ENCODE measurements around the gene GPATCH8.

The GPATCH8 gene

DNA sequence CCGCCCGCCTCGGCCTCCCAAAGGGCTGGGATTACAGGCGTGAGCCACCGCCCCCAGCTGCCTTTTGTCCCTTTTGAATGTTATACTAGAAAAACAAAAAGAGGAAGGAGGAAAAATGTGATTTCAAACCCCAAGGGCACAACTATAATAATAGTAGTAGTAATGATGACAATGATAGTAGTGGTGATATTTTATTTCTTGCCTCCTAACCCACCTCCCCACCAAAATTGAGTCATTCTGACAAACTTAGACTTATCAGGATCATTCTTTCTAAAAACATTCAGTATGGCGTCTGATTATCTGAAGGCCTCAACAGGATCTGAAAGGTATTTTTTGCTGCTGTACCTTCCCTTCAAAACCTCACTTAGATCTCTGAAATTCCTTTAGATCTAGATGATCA is 13.6 kb downstream of the GPATCH8 start:
- Histone ChIP-seq H3K9ac (ENCODE audit: low read depth, low read length) (no peak overlapping the region), H3K4me1 (ENCODE audit: control insufficient read depth, insufficient read depth, low read length) (no peaks in the 10 kb centered on the region)

DNA sequence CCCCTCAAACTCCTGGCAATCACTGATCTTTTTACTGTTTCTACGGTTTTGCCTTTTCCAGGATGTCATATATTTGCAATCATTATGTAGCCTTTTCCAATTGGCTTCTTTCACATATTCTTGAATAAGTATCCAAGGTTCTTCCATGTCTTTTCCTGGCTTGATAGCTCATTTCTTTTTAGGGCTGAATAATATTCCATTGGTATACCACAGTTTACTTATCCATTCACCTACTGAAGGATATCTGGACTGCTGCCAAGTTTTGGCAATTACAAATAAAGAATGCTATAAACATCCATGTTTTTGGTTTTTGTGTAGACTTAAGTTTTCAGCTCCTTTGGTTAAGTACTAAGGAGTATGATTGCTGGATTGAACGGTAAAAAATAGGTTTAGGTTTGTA is 16.0 kb downstream of the GPATCH8 start:
- Histone ChIP-seq H3K27ac (ENCODE audit: low read depth, low read length) (no peak overlapping the region), H3K9ac (ENCODE audit: low read depth, low read length) (no peak overlapping the region), H3K4me3 (ENCODE audit: low read depth, low read length) (no peak overlapping the region), H3K4me1 (ENCODE audit: control insufficient read depth, insufficient read depth, low read length) (no peaks in the 10 kb centered on the region), H3K27me3 (ENCODE audit: control insufficient read depth, insufficient read depth, low read length) (no peaks in the 10 kb centered on the region), H3K36me3 (ENCODE audit: control insufficient read depth, insufficient read depth, low read length) (peaks cover 15% of the 10 kb centered on the region), H3K9me3 (ENCODE audit: control insufficient read depth, insufficient read depth, low read length) (no peaks in the 10 kb centered on the region)

More for the DNA sequence above, 13.6 kb downstream of the GPATCH8 start:
- peaks cover 15% of the 10 kb centered on the region for H3K36me3 ChIP-seq (ENCODE audit: control insufficient read depth, insufficient read depth, low read length)
- H3K27ac ChIP-seq (ENCODE audit: low read depth, low read length) = no peak overlapping the region
- H3K9me3 ChIP-seq (ENCODE audit: control insufficient read depth, insufficient read depth, low read length) = no peaks in the 10 kb centered on the region
- no peaks in the 10 kb centered on the region for H3K27me3 ChIP-seq (ENCODE audit: control insufficient read depth, insufficient read depth, low read length)
- no peak overlapping the region for H3K4me3 ChIP-seq (ENCODE audit: low read depth, low read length)

- Histone ChIP-seq H3K27ac (ENCODE audit: low read depth, low read length) (no peak overlapping the region), H3K36me3 (ENCODE audit: control insufficient read depth, insufficient read depth, low read length) (peaks cover 31% of the 10 kb centered on the region)
These were observed 29.8 kb downstream of the GPATCH8 start for GRCh38 chr17:44473367-44473766.

GRCh38 chr17:44469676-44470075 is 33.5 kb downstream of the GPATCH8 start:
- no peak overlapping the region for H3K9ac ChIP-seq (ENCODE audit: low read depth, low read length)
- no peak overlapping the region for H3K27ac ChIP-seq (ENCODE audit: low read depth, low read length)
- no peak overlapping the region for H3K4me3 ChIP-seq (ENCODE audit: low read depth, low read length)
- H3K9me3 ChIP-seq (ENCODE audit: control insufficient read depth, insufficient read depth, low read length) = no peaks in the 10 kb centered on the region
- H3K4me1 ChIP-seq (ENCODE audit: control insufficient read depth, insufficient read depth, low read length) = no peaks in the 10 kb centered on the region
- no peaks in the 10 kb centered on the region for H3K27me3 ChIP-seq (ENCODE audit: control insufficient read depth, insufficient read depth, low read length)
- H3K36me3 ChIP-seq (ENCODE audit: control insufficient read depth, insufficient read depth, low read length) = peaks cover 30% of the 10 kb centered on the region

More at GRCh38 chr17:44473367-44473766, 29.8 kb downstream of the GPATCH8 start:
- no peaks in the 10 kb centered on the region for H3K27me3 ChIP-seq (ENCODE audit: control insufficient read depth, insufficient read depth, low read length)
- H3K4me3 ChIP-seq (ENCODE audit: low read depth, low read length) = no peak overlapping the region
- no peaks in the 10 kb centered on the region for H3K4me1 ChIP-seq (ENCODE audit: control insufficient read depth, insufficient read depth, low read length)
- H3K9me3 ChIP-seq (ENCODE audit: control insufficient read depth, insufficient read depth, low read length) = no peaks in the 10 kb centered on the region
- H3K9ac ChIP-seq (ENCODE audit: low read depth, low read length) = no peak overlapping the region

- H3K4me1 ChIP-seq (ENCODE audit: control insufficient read depth, insufficient read depth, low read length) = 0 out of 2 replicates have a peak, but pooled peaks cover 6% of the 10 kb centered on the region
- H3K27ac ChIP-seq (ENCODE audit: low read depth, low read length) = no peak overlapping the region
- no peaks in the 10 kb centered on the region for H3K9me3 ChIP-seq (ENCODE audit: control insufficient read depth, insufficient read depth, low read length)
- H3K36me3 ChIP-seq (ENCODE audit: control insufficient read depth, insufficient read depth, low read length) = peaks cover 22% of the 10 kb centered on the region
- H3K9ac ChIP-seq (ENCODE audit: low read depth, low read length) = no peak overlapping the region
- H3K27me3 ChIP-seq (ENCODE audit: control insufficient read depth, insufficient read depth, low read length) = no peaks in the 10 kb centered on the region
- no peak overlapping the region for H3K4me3 ChIP-seq (ENCODE audit: low read depth, low read length)
These were observed 36.1 kb downstream of the GPATCH8 start for GRCh38 chr17:44467108-44467507.

- H3K9me3 ChIP-seq (ENCODE audit: control insufficient read depth, insufficient read depth, low read length) = no peaks in the 10 kb centered on the region
- H3K9ac ChIP-seq (ENCODE audit: low read depth, low read length) = no peak overlapping the region
- H3K27ac ChIP-seq (ENCODE audit: low read depth, low read length) = no peak overlapping the region
- no peak overlapping the region for H3K4me3 ChIP-seq (ENCODE audit: low read depth, low read length)
- no peaks in the 10 kb centered on the region for H3K27me3 ChIP-seq (ENCODE audit: control insufficient read depth, insufficient read depth, low read length)
- peaks cover 19% of the 10 kb centered on the region; the same call in 1 of the 2 replicates for H3K36me3 ChIP-seq (ENCODE audit: control insufficient read depth, insufficient read depth, low read length)
- 0 out of 2 replicates have a peak, but pooled peaks cover 6% of the 10 kb centered on the region for H3K4me1 ChIP-seq (ENCODE audit: control insufficient read depth, insufficient read depth, low read length)
These were observed 36.9 kb downstream of the GPATCH8 start for GRCh38 chr17:44466339-44466738.

- H3K9me3 ChIP-seq (ENCODE audit: control insufficient read depth, insufficient read depth, low read length) = no peaks in the 10 kb centered on the region
- peaks cover 14% of the 10 kb centered on the region; the same call in 1 of the 2 replicates for H3K36me3 ChIP-seq (ENCODE audit: control insufficient read depth, insufficient read depth, low read length)
- no peaks in the 10 kb centered on the region for H3K27me3 ChIP-seq (ENCODE audit: control insufficient read depth, insufficient read depth, low read length)
- H3K4me1 ChIP-seq (ENCODE audit: control insufficient read depth, insufficient read depth, low read length) = 0 out of 2 replicates have a peak, but pooled peaks cover 6% of the 10 kb centered on the region
- no peak overlapping the region for H3K27ac ChIP-seq (ENCODE audit: low read depth, low read length)
- no peak overlapping the region for H3K9ac ChIP-seq (ENCODE audit: low read depth, low read length)
- no peak overlapping the region for H3K4me3 ChIP-seq (ENCODE audit: low read depth, low read length)
These were observed 37.3 kb downstream of the GPATCH8 start for GRCh38 chr17:44465897-44466296.

GRCh38 chr17:44465276-44465675 is 37.9 kb downstream of the GPATCH8 start:
- no peak overlapping the region for H3K9ac ChIP-seq (ENCODE audit: low read depth, low read length)
- H3K9me3 ChIP-seq (ENCODE audit: control insufficient read depth, insufficient read depth, low read length) = no peaks in the 10 kb centered on the region
- no peak overlapping the region for H3K4me3 ChIP-seq (ENCODE audit: low read depth, low read length)
- no peak overlapping the region for H3K27ac ChIP-seq (ENCODE audit: low read depth, low read length)
- H3K4me1 ChIP-seq (ENCODE audit: control insufficient read depth, insufficient read depth, low read length) = 0 out of 2 replicates have a peak, but pooled peaks cover 6% of the 10 kb centered on the region
- H3K27me3 ChIP-seq (ENCODE audit: control insufficient read depth, insufficient read depth, low read length) = no peaks in the 10 kb centered on the region
- H3K36me3 ChIP-seq (ENCODE audit: control insufficient read depth, insufficient read depth, low read length) = peaks cover 14% of the 10 kb centered on the region; the same call in 1 of the 2 replicates

GRCh38 chr17:44464037-44464436 is 39.2 kb downstream of the GPATCH8 start:
- Histone ChIP-seq H3K9ac (ENCODE audit: low read depth, low read length) (no peak overlapping the region), H3K27ac (ENCODE audit: low read depth, low read length) (no peak overlapping the region), H3K9me3 (ENCODE audit: control insufficient read depth, insufficient read depth, low read length) (no peaks in the 10 kb centered on the region), H3K36me3 (ENCODE audit: control insufficient read depth, insufficient read depth, low read length) (peaks cover 17% of the 10 kb centered on the region; the same call in 1 of the 2 replicates), H3K4me1 (ENCODE audit: control insufficient read depth, insufficient read depth, low read length) (0 out of 2 replicates have a peak, but pooled peaks cover 6% of the 10 kb centered on the region), H3K4me3 (ENCODE audit: low read depth, low read length) (no peak overlapping the region), H3K27me3 (ENCODE audit: control insufficient read depth, insufficient read depth, low read length) (no peaks in the 10 kb centered on the region)

- Histone ChIP-seq H3K27me3 (ENCODE audit: control insufficient read depth, insufficient read depth, low read length) (no peaks in the 10 kb centered on the region), H3K9ac (ENCODE audit: low read depth, low read length) (no peak overlapping the region), H3K36me3 (ENCODE audit: control insufficient read depth, insufficient read depth, low read length) (peaks cover 4% of the 10 kb centered on the region; the same call in 1 of the 2 replicates), H3K9me3 (ENCODE audit: control insufficient read depth, insufficient read depth, low read length) (no peaks in the 10 kb centered on the region), H3K4me1 (ENCODE audit: control insufficient read depth, insufficient read depth, low read length) (no peaks in the 10 kb centered on the region), H3K27ac (ENCODE audit: low read depth, low read length) (no peak overlapping the region), H3K4me3 (ENCODE audit: low read depth, low read length) (no peak overlapping the region)
These were observed 51.4 kb downstream of the GPATCH8 start for GRCh38 chr17:44451832-44452231.

- no peak overlapping the region for H3K27ac ChIP-seq (ENCODE audit: low read depth, low read length)
- no peak overlapping the region for H3K9ac ChIP-seq (ENCODE audit: low read depth, low read length)
- no peak overlapping the region for H3K4me3 ChIP-seq (ENCODE audit: low read depth, low read length)
- no peaks in the 10 kb centered on the region for H3K9me3 ChIP-seq (ENCODE audit: control insufficient read depth, insufficient read depth, low read length)
- H3K27me3 ChIP-seq (ENCODE audit: control insufficient read depth, insufficient read depth, low read length) = no peaks in the 10 kb centered on the region
- H3K36me3 ChIP-seq (ENCODE audit: control insufficient read depth, insufficient read depth, low read length) = peaks cover 4% of the 10 kb centered on the region; the same call in 1 of the 2 replicates
- no peaks in the 10 kb centered on the region for H3K4me1 ChIP-seq (ENCODE audit: control insufficient read depth, insufficient read depth, low read length)
These were observed 52.1 kb downstream of the GPATCH8 start for GRCh38 chr17:44451016-44451627.
